ENCODE results near the gene LRP3.

- TF ChIP-seq CTCF (IDR thresholded peaks at IDR 0.05) (no peak), POLR2A (IDR thresholded peaks at IDR 0.05) (no peak), POLR2AphosphoS5 (IDR thresholded peaks at IDR 0.05) (no peak), EP300 (IDR thresholded peaks at IDR 0.05) (no peak)
Observed at GRCh38 chr19:33202546-33203507, 8.7 kb downstream of the LRP3 start.

All from sigmoid colon (tissue), 4 donors.